Stimulated activated CD4-positive, alpha-beta T cell treated with anti-CD3 and anti-CD28 coated beads, Interleukin-4, amount 100 ng/mL, for 48 hours (primary cell): ENCODE results near the gene CSF1.

Experiments used
- DNase-seq, 2 donors: peaks; one replicate each; pipeline ENCODE4 v3.0.0-alpha.2; 2020; ENCODE audit warnings: low read depth in 2 of 2

CSF1 gene

GRCh38 chr1:109978761-109979488 lies 68.3 kb downstream of the CSF1 start:
- no peak for DNase-seq

GRCh38 chr1:109979489-109980091 lies 68.9 kb downstream of the CSF1 start:
- DNase-seq = no peak
